K562 (cell line): Measurements from ENCODE around the gene KCND3. TPM values are rescaled to one million over a fixed set of nuclear protein-coding genes. Genes with fewer than 3 reads are reported as not detected.

Source experiments
- ATAC-seq: fragments of 200-7000 bp; cut with Tn5 transposase; 3 replicates; pipeline ENCODE4 v1.9.1; 2020; ENCODE audit warnings: moderate library complexity
- BruUV-seq: library from RNA; stranded (reverse); fragments of 400-500 nt; replicated peaks from 2 replicates; lab custom pipeline; 2021; lab: Mats Ljungman, UMichigan
- CTCF ChIA-PET: fragments of 300-600 bp; formaldehyde crosslinking; extraction: SDS; loops from one replicate; lab custom pipeline; 2021; ENCODE audit warnings: low intra/inter-chr PET ratio; lab: Yijun Ruan, JAX
- POLR2A ChIA-PET: fragments of 300-600, 350-650 bp; sonication (Branson Sonifier 250); formaldehyde crosslinking; extraction: SDS; loops from one replicate; lab custom pipeline; 2021; ENCODE audit warnings: antibody characterized with exemption, inconsistent platforms; lab: Yijun Ruan, JAX
- DNase-seq, 4 experiments: peaks; one replicate each; pipeline versions ENCODE4 v3.0.0 to v3.0.0-alpha.2; 2011 to 2018; ENCODE audit warnings: low spot score in 3 of 4, mixed read lengths in 3 of 4; ENCODE audit errors: extremely low read depth in 1 of 4
- FAIRE-seq: peaks from 2 replicates; lab custom pipeline; 2011; peaks lifted over from hg19 to GRCh38; lab: Jason Lieb, UNC
- H2AFZ ChIP-seq: 2 replicates; pipeline ENCODE4 v1.6.0; 2011; ENCODE audit warnings: low read depth, low read length, control low read depth, inconsistent platforms
- H3K27ac ChIP-seq: fragments of 200-600 bp; 3 replicates; pipeline ENCODE4 v1.8.0; 2011; ENCODE audit warnings: low read depth, mild to moderate bottlenecking, control low read depth, inconsistent platforms, low read length, moderate library complexity, mixed read lengths; ENCODE audit errors: extremely low read depth
- H3K27me3 ChIP-seq, 2 experiments: fragments of 300-600 bp in 1 of 2; 2 replicates in 1 of 2; 3 replicates in 1 of 2; pipeline versions ENCODE4 v1.6.0 to v1.8.0; 2011; ENCODE audit warnings: inconsistent platforms in 2 of 2, low read length in 2 of 2, mild to moderate bottlenecking in 1 of 2, mixed read lengths in 1 of 2, moderate library complexity in 1 of 2; ENCODE audit not compliant: control insufficient read depth in 2 of 2, insufficient read depth in 2 of 2
- H3K36me3 ChIP-seq: fragments of 300-600 bp; 3 replicates; pipeline ENCODE4 v1.8.0; 2011; ENCODE audit warnings: mild to moderate bottlenecking, low read length, inconsistent platforms; ENCODE audit not compliant: control insufficient read depth, insufficient read depth
- H3K4me1 ChIP-seq, 2 experiments: fragments of 200-600 bp in 1 of 2; replicated peaks in 1 of 2; 2 replicates in 1 of 2; 3 replicates in 1 of 2; pipeline versions ENCODE4 v1.5.1 to v1.8.0; 2011; ENCODE audit warnings: inconsistent platforms in 2 of 2, low read length in 2 of 2, mild to moderate bottlenecking in 1 of 2, mixed read lengths in 1 of 2, moderate library complexity in 1 of 2; ENCODE audit not compliant: control insufficient read depth in 2 of 2, insufficient read depth in 2 of 2
- H3K4me2 ChIP-seq: 2 replicates; pipeline ENCODE4 v1.6.1; 2011; ENCODE audit warnings: low read length, control low read depth, inconsistent platforms, mixed read lengths; ENCODE audit not compliant: insufficient read depth
- H3K4me3 ChIP-seq: fragments of 200-600 bp; sonication (generic), shearing (Covaris generic); 2 replicates; pipeline ENCODE4 v1.5.1; 2016; ENCODE audit warnings: control low read depth, inconsistent platforms
- H3K79me2 ChIP-seq: fragments of 200-600 bp; 3 replicates; pipeline ENCODE4 v1.8.0; 2011; ENCODE audit warnings: low read length, inconsistent platforms; ENCODE audit not compliant: control insufficient read depth, insufficient read depth
- H3K9ac ChIP-seq, 2 experiments: 2 replicates each; pipeline versions ENCODE4 v1.6.0 to v1.6.1; 2011; ENCODE audit warnings: low read depth in 2 of 2, low read length in 2 of 2, control low read depth in 1 of 2, inconsistent platforms in 1 of 2, mild to moderate bottlenecking in 1 of 2, mixed read lengths in 1 of 2; ENCODE audit not compliant: insufficient read depth in 1 of 2
- H3K9me1 ChIP-seq: one replicate; pipeline ENCODE4 v1.6.0; 2011; ENCODE audit warnings: inconsistent platforms, mild to moderate bottlenecking, low read length, moderate library complexity; ENCODE audit not compliant: control insufficient read depth, insufficient read depth
- H3K9me3 ChIP-seq: replicated peaks from 2 replicates; pipeline ENCODE4 v1.5.1; 2011; ENCODE audit warnings: low read depth, low read length, inconsistent platforms; ENCODE audit not compliant: control insufficient read depth, insufficient read depth
- H4K20me1 ChIP-seq: replicated peaks from 2 replicates; pipeline ENCODE4 v1.6.1; 2011; ENCODE audit warnings: low read length, inconsistent platforms, mixed read lengths; ENCODE audit not compliant: control insufficient read depth, insufficient read depth
- MCM7 ChIP-seq, 2 experiments: fragments of 450-650 bp; IDR thresholded peaks; 2 replicates each; pipeline ENCODE4 v1.6.1; 2016 to 2018
- ZBTB34 ChIP-seq: fragments of 250-450 bp; sonication (Bioruptor Pico); IDR thresholded peaks from 2 replicates; pipeline ENCODE4 v1.8.0; 2021; ENCODE audit warnings: mild to moderate bottlenecking, moderate library complexity
- ZFP36 ChIP-seq: fragments of 150-350 bp; IDR thresholded peaks from 2 replicates; pipeline ENCODE4 v1.6.1; 2018; ENCODE audit warnings: low read length, low read depth; ENCODE audit not compliant: partially characterized antibody
- ZNF174 ChIP-seq: fragments of 250-450 bp; sonication (Bioruptor Pico); IDR thresholded peaks from 2 replicates; pipeline ENCODE4 v1.4.0; 2020; ENCODE audit warnings: mild to moderate bottlenecking
- whole genome bisulfite sequencing: fragments of 100-300 bp; shearing (Covaris generic); methylation state at CpG from one replicate; pipeline ENCODE4 v1.1.6; 2016; ENCODE audit warnings: low coverage, mixed read lengths; ENCODE audit not compliant: insufficient coverage; ENCODE audit errors: missing lambda C conversion rate; 5-methylcytosine and 5-hydroxymethylcytosine counted together
- in situ Hi-C: fragments of 300-500 bp; cut with MboI; formaldehyde crosslinking; loops from 4 replicates; pipeline ENCODE4 v1.15.0; 2018; ENCODE audit warnings: inconsistent platforms, mixed read lengths
- intact Hi-C: fragments of 100-400 bp; cut with micrococcal nuclease; formaldehyde crosslinking; loops from 2 replicates; pipeline ENCODE4 v1.14.2; 2022
- polyA plus RNA-seq, 8 experiments: library from polyadenylated mRNA; depleted of rRNA in 4 of 8; stranded (reverse) in 5 of 8; unstranded in 3 of 8; fragments of >200 nt; fragmentation: Nextera tagmentation in 2 of 8; fragmentation: Illumina TruSeq in 1 of 8; extraction: Ambion mirVana in 2 of 8; extraction: Trizol in 1 of 8; gene quantifications; 2 replicates each; pipeline versions ENCODE4 v1.2.1 to v1.2.3, GENCODE V29; 2011 to 2014; ENCODE audit warnings: inconsistent platforms in 1 of 8, missing spikeins in 1 of 8
- total RNA-seq, 7 experiments: library from RNA; depleted of rRNA in 6 of 7; stranded (reverse); fragments of >200 nt in 6 of 7; fragmentation: Illumina TruSeq in 2 of 7; extraction: Trizol in 2 of 7; gene quantifications; 2 replicates each; pipeline versions ENCODE4 v1.2.1 to v1.2.3, GENCODE V29; 2011 to 2021; ENCODE audit warnings: low replicate concordance in 1 of 7

KCND3 gene
- total and polyA plus RNA-seq, 9 of the 15 experiments (the other 6 are each of a cell fraction or from before 2014, with no cell fraction given) = not detected

- CTCF ChIA-PET = no interaction called here
- Histone ChIP-seq H4K20me1 (peaks cover 3% of the 10 kb centered on the region; the same call in 1 of the 2 replicates), H3K9me3 (no peaks in the 10 kb centered on the region), H3K27me3 (peaks cover 2 to 8% of the 10 kb centered on the region in 2 experiments; a peak in 3 of 5 replicates), H2AFZ (no peak overlapping the region), H3K79me2 (peaks cover 4% of the 10 kb centered on the region), H3K27ac (no peak overlapping the region), H3K9ac (no peak overlapping the region), H3K4me3 (no peak overlapping the region), H3K36me3 (no peaks in the 10 kb centered on the region), H3K4me1 (peaks cover 9 to 13% of the 10 kb centered on the region in 2 experiments), H3K4me2 (no peak overlapping the region), H3K9me1 (no peaks in the 10 kb centered on the region)
- no TSS peak for BruUV-seq
- in situ Hi-C loops (no loop called here), intact Hi-C loops (no loop called here)
- ATAC-seq (no peak), FAIRE-seq (no peak), DNase-seq (no peak)
- TF ChIP-seq ZFP36 (no peak), ZBTB34 (CRISPR knock-in tag) (no peak), ZNF174 (CRISPR knock-in tag) (no peak), MCM7 (IDR thresholded peaks at IDR 0.05) (0 out of 4 replicates have a peak, but pooled peaks of 1 of the 2 experiments have one; percentile 9)
- POLR2A ChIA-PET = interaction anchor here (0.6 to 1.3 kb wide), 5 partner anchors 10 to 237 kb away, joined by 3 to 6 read pairs (median 4); partner anchors contain the start of gene INKA2
- WGBS = 12% methylated on average over 2 of the region's 2 CpGs
These were observed 238.6 kb downstream of the KCND3 start for GRCh38 chr1:111750856-111751255.
